Neuron (in vitro differentiated cells): ENCODE measurements around the gene PEX11G.
"Not testable (repeated sequence)": the region's sequence is repeated elsewhere in the genome, so short reads cannot be mapped to it uniquely, and the experiment has no call there.

ENCODE experiments used
- H2AFZ ChIP-seq: one replicate; pipeline ENCODE4 v1.6.1; 2013; ENCODE audit warnings: low read depth, mild to moderate bottlenecking, inconsistent platforms, low read length, moderate library complexity
- H3K27me3 ChIP-seq: one replicate; pipeline ENCODE4 v1.6.1; 2013; ENCODE audit warnings: low read length; ENCODE audit not compliant: insufficient read depth
- H3K36me3 ChIP-seq: one replicate; pipeline ENCODE4 v1.6.1; 2013; ENCODE audit warnings: low read length; ENCODE audit not compliant: insufficient read depth
- H3K4me1 ChIP-seq: one replicate; pipeline ENCODE4 v1.6.1; 2013; ENCODE audit warnings: low read length; ENCODE audit not compliant: insufficient read depth
- H3K4me3 ChIP-seq: 2 replicates; pipeline ENCODE4 v1.5.1; 2013; ENCODE audit warnings: mild to moderate bottlenecking, low read length, moderate library complexity
- H3K9me3 ChIP-seq: one replicate; pipeline ENCODE4 v1.6.1; 2013; ENCODE audit warnings: low read length

Gene PEX11G

DNA sequence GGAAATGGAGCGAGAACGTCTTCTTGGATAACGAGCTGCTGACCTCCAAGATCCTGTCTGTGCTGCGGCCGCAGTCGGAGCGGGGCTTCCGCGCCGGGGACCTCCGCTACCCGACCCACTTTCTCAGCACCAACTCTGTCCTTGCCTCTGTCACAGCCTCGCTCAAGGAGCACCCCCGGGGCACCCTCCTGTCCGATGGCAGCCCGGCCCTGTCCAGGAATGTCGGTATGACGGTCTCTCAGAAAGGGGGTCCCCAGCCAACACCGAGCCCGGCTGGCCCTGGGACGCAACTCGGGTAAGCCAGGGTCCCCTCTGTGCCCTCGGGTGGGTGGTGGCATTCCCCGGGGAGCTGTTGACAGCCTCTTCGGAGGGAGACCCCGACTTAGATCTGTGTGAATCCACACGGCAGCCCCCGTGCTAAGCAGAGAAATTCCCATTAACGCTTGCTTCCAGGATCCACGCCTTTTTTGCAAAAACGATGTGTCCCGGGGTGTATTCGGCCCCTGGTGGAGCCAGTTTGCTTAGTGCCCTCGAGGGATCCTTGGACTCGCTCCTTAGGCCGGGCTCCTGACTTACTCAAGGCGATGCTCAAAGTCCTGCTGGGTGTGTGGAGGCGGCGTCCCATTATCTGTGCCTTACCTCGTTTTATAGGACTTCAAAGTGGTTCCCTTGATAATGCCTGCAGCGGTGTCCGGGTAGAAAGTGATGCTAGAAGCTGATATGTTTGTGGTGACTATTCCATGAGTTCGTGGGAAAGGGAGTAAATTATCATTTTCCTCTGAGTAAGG, 48.5 kb downstream of the PEX11G start:
- H3K4me3 ChIP-seq, result no peak overlapping the region
- H3K36me3 ChIP-seq, result peaks cover 51% of the 10 kb centered on the region
- H2AFZ ChIP-seq, result no peak overlapping the region
- no peaks in the 10 kb centered on the region for H3K4me1 ChIP-seq
- H3K9me3 ChIP-seq, result no peaks in the 10 kb centered on the region
- H3K27me3 ChIP-seq, result no peaks in the 10 kb centered on the region

DNA sequence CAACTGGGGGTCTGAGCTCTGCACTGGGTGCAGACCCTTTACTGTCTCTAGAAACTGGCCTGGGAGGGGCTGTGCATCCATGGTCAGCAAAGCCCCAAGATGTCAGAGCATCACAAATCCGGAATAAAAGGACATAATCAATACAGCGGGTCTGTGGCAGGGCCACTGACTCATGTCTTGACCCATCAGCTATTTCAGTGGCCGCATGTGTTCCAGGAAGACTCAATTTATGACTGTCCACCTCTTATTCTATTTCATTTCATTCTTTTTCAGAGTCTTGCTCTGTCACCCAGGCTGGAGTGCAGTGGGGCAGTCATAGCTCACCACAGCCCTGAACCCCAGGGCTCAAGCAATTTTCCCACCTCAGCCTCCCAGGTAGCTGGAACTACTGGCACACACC, 53.2 kb downstream of the PEX11G start:
- Histone ChIP-seq H3K9me3 (no peaks in the 10 kb centered on the region), H3K36me3 (peaks cover 16% of the 10 kb centered on the region), H3K27me3 (no peaks in the 10 kb centered on the region), H2AFZ (no peak overlapping the region), H3K4me1 (no peaks in the 10 kb centered on the region), H3K4me3 (no peak overlapping the region)

DNA sequence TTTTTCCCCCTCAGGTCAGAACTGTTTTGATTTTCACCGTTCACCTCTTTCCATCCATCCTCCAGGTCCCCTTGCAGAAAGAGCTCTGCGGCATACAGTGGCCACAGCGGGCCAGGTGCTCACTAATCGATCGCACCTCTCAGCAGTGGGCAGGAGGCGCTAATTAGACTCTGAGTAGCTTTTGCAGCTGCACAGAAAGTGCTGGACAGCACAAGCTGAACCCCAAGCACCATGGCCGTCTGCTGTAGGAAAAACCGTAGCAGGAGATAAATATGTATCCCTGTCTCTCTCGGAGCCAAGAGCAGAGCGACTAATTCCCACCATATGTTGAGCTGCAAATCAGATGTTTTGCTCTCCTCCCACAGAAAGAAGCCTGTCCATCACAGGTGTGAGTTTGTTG, 54.4 kb downstream of the PEX11G start:
- no peak overlapping the region for H2AFZ ChIP-seq
- H3K4me1 ChIP-seq, result no peaks in the 10 kb centered on the region
- no peak overlapping the region for H3K4me3 ChIP-seq
- H3K27me3 ChIP-seq, result no peaks in the 10 kb centered on the region
- H3K9me3 ChIP-seq, result no peaks in the 10 kb centered on the region
- peaks cover 14% of the 10 kb centered on the region for H3K36me3 ChIP-seq

DNA sequence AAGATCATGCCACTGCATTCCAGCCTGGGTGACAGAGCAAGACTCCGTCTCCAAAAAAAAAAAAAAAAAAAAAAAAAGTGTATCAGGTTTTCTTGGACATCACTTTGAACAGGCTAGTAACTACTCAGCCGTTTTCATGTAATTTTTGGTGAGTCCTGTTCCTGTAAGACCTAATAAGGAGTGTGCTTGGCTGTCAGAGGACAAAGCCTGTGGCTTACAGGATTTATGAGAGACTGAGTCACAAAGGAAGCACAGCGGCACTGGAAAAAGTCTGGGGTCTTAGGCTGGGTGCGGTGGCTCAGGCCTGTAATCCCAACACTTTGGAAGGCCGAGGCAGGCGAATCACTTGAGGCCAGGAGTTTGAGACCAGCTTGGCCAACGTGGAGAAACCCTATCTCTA, 55.4 kb downstream of the PEX11G start:
- H3K36me3 ChIP-seq, result peaks cover 14% of the 10 kb centered on the region
- H3K9me3 ChIP-seq, H3K4me3 ChIP-seq, H2AFZ ChIP-seq, H3K4me1 ChIP-seq, H3K27me3 ChIP-seq: not testable (repeated sequence)

DNA sequence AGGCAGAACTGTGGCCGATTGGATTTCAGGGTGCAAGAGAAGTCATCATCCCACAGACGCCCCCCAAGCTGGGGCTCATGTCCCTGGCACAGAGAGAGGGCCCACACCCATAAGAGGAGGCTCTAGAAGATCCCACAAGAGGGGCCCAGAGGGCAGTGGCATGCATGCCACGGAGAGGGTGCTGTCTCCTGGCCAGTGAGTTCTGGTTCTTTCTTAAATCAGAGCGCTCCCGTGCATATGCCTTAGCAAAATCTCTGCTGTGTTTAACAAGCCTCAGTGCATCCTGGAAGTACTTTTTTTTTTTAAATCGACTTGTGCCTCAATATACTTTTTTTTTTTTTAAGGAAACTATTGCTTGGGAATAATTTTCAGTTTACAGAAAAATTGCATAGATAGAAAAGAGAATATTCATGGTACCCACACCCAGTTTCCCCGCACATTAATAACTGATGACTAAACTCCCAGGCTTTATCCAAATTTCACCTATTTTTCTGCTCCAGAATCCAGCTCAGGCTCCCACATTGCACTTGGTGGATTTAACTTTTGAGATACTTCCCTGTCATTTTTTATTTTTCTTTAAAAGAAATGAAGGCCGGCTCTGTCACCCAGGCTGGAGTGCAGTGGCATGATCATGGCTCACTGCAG, 59.1 kb downstream of the PEX11G start:
- no peak overlapping the region for H2AFZ ChIP-seq
- no peak overlapping the region for H3K4me3 ChIP-seq
- no peaks in the 10 kb centered on the region for H3K9me3 ChIP-seq

DNA sequence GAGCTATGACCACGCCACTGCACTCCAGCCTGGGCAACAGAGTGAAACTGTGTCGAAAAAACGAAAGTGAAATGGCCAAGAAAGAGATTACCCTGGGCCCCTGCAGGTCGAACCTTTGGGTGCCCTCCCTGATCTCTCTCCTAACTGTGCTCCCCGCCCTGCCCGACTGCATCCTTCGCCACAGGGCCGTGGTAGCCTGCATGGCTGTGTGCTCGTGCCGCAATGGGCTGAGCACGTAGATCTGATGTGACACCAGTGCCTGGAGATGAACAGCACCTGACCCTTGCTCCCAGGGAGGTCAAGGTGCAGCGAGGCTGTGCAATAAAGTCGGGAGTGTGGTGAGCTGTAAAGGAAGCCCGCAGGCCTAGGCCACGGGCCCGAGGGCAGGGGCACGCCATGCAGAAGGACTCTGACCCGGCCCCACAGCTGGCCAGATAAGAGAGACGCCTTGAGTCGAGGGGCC, 60.2 kb downstream of the PEX11G start:
- Histone ChIP-seq H3K9me3 (no peaks in the 10 kb centered on the region), H2AFZ (no peak overlapping the region), H3K27me3 (no peaks in the 10 kb centered on the region), H3K4me1 (no peaks in the 10 kb centered on the region), H3K36me3 (peaks cover 3% of the 10 kb centered on the region), H3K4me3 (no peak overlapping the region)

More for the DNA sequence above, 59.1 kb downstream of the PEX11G start:
- Histone ChIP-seq H3K27me3 (no peaks in the 10 kb centered on the region), H3K36me3 (peaks cover 8% of the 10 kb centered on the region), H3K4me1 (no peaks in the 10 kb centered on the region)

DNA sequence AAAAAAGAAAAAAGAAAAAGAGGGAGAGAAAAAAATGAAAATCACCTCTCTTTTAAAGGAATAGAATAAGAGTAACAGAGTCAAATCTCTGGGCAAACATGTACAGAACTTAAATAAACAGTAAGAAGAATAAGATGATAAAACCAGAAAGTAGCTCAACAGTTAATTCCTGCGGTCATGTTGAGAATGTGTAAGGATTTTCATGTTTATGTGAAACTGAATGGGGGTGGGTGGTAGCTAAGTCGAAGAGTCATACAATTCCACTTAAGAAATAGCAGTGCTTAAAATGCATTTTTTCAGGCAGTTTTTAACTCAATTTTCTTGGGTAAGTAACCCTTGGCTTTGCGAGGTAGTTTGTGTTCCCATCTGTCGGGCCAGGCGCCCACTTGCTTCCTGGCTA, 60.9 kb downstream of the PEX11G start:
- Histone ChIP-seq H3K36me3 (peaks cover 3% of the 10 kb centered on the region), H3K27me3 (no peaks in the 10 kb centered on the region), H3K4me1 (no peaks in the 10 kb centered on the region), H2AFZ (no peak overlapping the region), H3K4me3 (no peak overlapping the region), H3K9me3 (no peaks in the 10 kb centered on the region)

DNA sequence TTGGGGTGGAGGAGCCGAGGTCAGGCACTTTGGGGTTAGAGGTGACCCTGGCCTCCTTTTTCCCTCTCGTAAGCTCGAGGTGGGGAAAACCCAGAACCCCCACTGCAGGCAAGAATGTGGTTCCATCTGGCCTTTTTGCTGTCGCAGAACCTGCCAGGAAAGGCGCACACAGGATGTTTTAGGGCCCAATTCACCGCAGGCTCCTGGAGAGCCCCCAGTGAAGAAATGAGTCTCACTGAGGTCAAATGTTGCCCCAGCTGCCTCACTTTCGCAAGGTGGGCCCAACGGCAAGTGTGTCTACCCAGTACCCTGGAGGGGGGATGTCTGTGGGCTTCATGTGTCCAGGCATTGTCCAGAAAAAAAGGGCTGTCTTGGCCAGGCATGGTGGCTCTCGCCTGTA, 61.8 kb downstream of the PEX11G start:
- H3K9me3 ChIP-seq, result no peaks in the 10 kb centered on the region
- peaks cover 5% of the 10 kb centered on the region for H3K36me3 ChIP-seq

More for the DNA sequence above, 61.8 kb downstream of the PEX11G start:
- Histone ChIP-seq H2AFZ (no peak overlapping the region), H3K4me1 (no peaks in the 10 kb centered on the region), H3K4me3 (no peak overlapping the region), H3K27me3 (no peaks in the 10 kb centered on the region)
